Measurements from ENCODE around the gene CCDC12. TPM values are rescaled to one million over a fixed set of nuclear protein-coding genes. Genes with fewer than 3 reads are reported as not detected.

The CCDC12 gene
- polyA plus RNA-seq, 1 of the 3 experiments (the other 2 are of a cell fraction): 105 TPM

GRCh38 chr3:46898321-46899150 lies 78.0 kb downstream of the CCDC12 start:
- Histone ChIP-seq H3K9me2 (no peaks in the 10 kb centered on the region), H3K79me2 (ENCODE audit: insufficient read depth) (no peaks in the 10 kb centered on the region), H3K4me1 (ENCODE audit: control insufficient read depth in 1 of 2, insufficient read depth in 2 of 2, low read depth in 1 of 2, low read length in 1 of 2) (peaks cover 0 to 29% of the 10 kb centered on the region in 2 experiments; a peak in 1 of 4 replicates), H4K20me1 (ENCODE audit: insufficient read depth) (no peaks in the 10 kb centered on the region), H3K27me3 (ENCODE audit: insufficient read depth) (no peaks in the 10 kb centered on the region), H3K36me3 (replicated peaks in 1 of 2; ENCODE audit: control insufficient read depth in 1 of 2, insufficient read depth in 2 of 2, low read length in 1 of 2) (no peaks in the 10 kb centered on the region), H3K9ac (no peak overlapping the region), H3K9me3 (no peaks in the 10 kb centered on the region), H2AFZ (ENCODE audit: low read depth) (no peak overlapping the region), H3K4me3 (ENCODE audit: low read depth in 2 of 2, low read length in 1 of 2) (no peak overlapping the region), H3F3A (replicated peaks; ENCODE audit: insufficient read depth) (no peaks in the 10 kb centered on the region), H3K27ac (ENCODE audit: low read depth in 2 of 2, low read length in 1 of 2) (no peak overlapping the region), H3K4me2 (no peak overlapping the region)
- ChIA-PET CTCF (interaction anchor here (0.8 to 31.0 kb wide), 9 partner anchors 9 to 410 kb away, joined by 3 to 480 read pairs (median 5); partner anchors contain the start of gene PTH1R), POLR2A (no interaction called here)
- TF ChIP-seq NFIC (IDR thresholded peaks at IDR 0.05; ENCODE audit: borderline replicate concordance) (no peak), MAX (IDR thresholded peaks at IDR 0.05; ENCODE audit: low read depth) (no peak), TCF12 (IDR thresholded peaks at IDR 0.05) (no peak), FOXJ3 (CRISPR knock-in tag; IDR thresholded peaks at IDR 0.05) (no peak), GATA2 (CRISPR knock-in tag; IDR thresholded peaks at IDR 0.05) (no peak), REST (IDR thresholded peaks at IDR 0.05; ENCODE audit: low read depth, low read length) (no peak)
- TF ChIP-seq, protein P1, sequence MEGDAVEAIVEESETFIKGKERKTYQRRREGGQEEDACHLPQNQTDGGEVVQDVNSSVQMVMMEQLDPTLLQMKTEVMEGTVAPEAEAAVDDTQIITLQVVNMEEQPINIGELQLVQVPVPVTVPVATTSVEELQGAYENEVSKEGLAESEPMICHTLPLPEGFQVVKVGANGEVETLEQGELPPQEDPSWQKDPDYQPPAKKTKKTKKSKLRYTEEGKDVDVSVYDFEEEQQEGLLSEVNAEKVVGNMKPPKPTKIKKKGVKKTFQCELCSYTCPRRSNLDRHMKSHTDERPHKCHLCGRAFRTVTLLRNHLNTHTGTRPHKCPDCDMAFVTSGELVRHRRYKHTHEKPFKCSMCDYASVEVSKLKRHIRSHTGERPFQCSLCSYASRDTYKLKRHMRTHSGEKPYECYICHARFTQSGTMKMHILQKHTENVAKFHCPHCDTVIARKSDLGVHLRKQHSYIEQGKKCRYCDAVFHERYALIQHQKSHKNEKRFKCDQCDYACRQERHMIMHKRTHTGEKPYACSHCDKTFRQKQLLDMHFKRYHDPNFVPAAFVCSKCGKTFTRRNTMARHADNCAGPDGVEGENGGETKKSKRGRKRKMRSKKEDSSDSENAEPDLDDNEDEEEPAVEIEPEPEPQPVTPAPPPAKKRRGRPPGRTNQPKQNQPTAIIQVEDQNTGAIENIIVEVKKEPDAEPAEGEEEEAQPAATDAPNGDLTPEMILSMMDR (IDR thresholded peaks at IDR 0.05): no peak
- TF ChIP-seq, protein P2, sequence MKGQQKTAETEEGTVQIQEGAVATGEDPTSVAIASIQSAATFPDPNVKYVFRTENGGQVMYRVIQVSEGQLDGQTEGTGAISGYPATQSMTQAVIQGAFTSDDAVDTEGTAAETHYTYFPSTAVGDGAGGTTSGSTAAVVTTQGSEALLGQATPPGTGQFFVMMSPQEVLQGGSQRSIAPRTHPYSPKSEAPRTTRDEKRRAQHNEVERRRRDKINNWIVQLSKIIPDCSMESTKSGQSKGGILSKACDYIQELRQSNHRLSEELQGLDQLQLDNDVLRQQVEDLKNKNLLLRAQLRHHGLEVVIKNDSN (IDR thresholded peaks at IDR 0.05; ENCODE audit: borderline replicate concordance, low read depth): no peak
- WGBS (ENCODE audit: low lambda C conversion rate): 56% methylated on average over 63 of the region's 71 CpGs
- DNase-seq: no peak

All from SK-N-SH (cell line).